ENCODE results near the gene RNF125.

The RNF125 gene

GRCh38 chr18:31978616-31979015 is 40.0 kb upstream of the RNF125 start:
- Mint-ChIP-seq H3K27me3 (ENCODE audit: low read depth) (peaks cover 11% of the 10 kb centered on the region), H3K4me3 (no peak overlapping the region), H3K27ac (no peak overlapping the region), H3K4me1 (no peaks in the 10 kb centered on the region), H3K36me3 (ENCODE audit: low read depth) (no peaks in the 10 kb centered on the region), H3K9me3 (peaks cover 29% of the 10 kb centered on the region)
- TF ChIP-seq CTCF (IDR thresholded peaks at IDR 0.05; ENCODE audit: unreplicated experiment in 3 of 3), result no peak

- no peaks in the 10 kb centered on the region for H3K4me1 Mint-ChIP-seq
- H3K36me3 Mint-ChIP-seq (ENCODE audit: low read depth), result no peaks in the 10 kb centered on the region
- no peak overlapping the region for H3K27ac Mint-ChIP-seq
- peaks cover 22% of the 10 kb centered on the region for H3K9me3 Mint-ChIP-seq
- no peak for TF ChIP-seq CTCF (IDR thresholded peaks at IDR 0.05; ENCODE audit: unreplicated experiment in 3 of 3)
- H3K4me3 Mint-ChIP-seq, result no peak overlapping the region
- peaks cover 8% of the 10 kb centered on the region for H3K27me3 Mint-ChIP-seq (ENCODE audit: low read depth)
Measured at GRCh38 chr18:31979714-31980113, 38.9 kb upstream of the RNF125 start.

- Mint-ChIP-seq H3K4me1 (no peaks in the 10 kb centered on the region), H3K36me3 (ENCODE audit: low read depth) (no peaks in the 10 kb centered on the region), H3K27me3 (ENCODE audit: low read depth) (peaks cover 8% of the 10 kb centered on the region), H3K27ac (no peak overlapping the region), H3K4me3 (no peak overlapping the region), H3K9me3 (peaks cover 17% of the 10 kb centered on the region)
- no peak for TF ChIP-seq CTCF (IDR thresholded peaks at IDR 0.05; ENCODE audit: unreplicated experiment in 3 of 3)
Measured at GRCh38 chr18:31980863-31981262, 37.8 kb upstream of the RNF125 start.

GRCh38 chr18:31983020-31983419 is 35.6 kb upstream of the RNF125 start:
- H3K9me3 Mint-ChIP-seq, result peaks cover 12% of the 10 kb centered on the region
- H3K36me3 Mint-ChIP-seq (ENCODE audit: low read depth), result no peaks in the 10 kb centered on the region
- no peak for TF ChIP-seq CTCF (IDR thresholded peaks at IDR 0.05; ENCODE audit: unreplicated experiment in 3 of 3)
- no peak overlapping the region for H3K27ac Mint-ChIP-seq
- no peaks in the 10 kb centered on the region for H3K4me1 Mint-ChIP-seq
- H3K4me3 Mint-ChIP-seq, result no peak overlapping the region
- peaks cover 5% of the 10 kb centered on the region for H3K27me3 Mint-ChIP-seq (ENCODE audit: low read depth)

GRCh38 chr18:31983976-31984375 is 34.6 kb upstream of the RNF125 start:
- peaks cover 4% of the 10 kb centered on the region for H3K9me3 Mint-ChIP-seq
- H3K27ac Mint-ChIP-seq, result no peak overlapping the region
- H3K4me1 Mint-ChIP-seq, result no peaks in the 10 kb centered on the region
- H3K36me3 Mint-ChIP-seq (ENCODE audit: low read depth), result no peaks in the 10 kb centered on the region
- H3K27me3 Mint-ChIP-seq (ENCODE audit: low read depth), result peaks cover under 1% of the 10 kb centered on the region
- no peak for TF ChIP-seq CTCF (IDR thresholded peaks at IDR 0.05; ENCODE audit: unreplicated experiment in 3 of 3)
- no peak overlapping the region for H3K4me3 Mint-ChIP-seq

- no peaks in the 10 kb centered on the region for H3K36me3 Mint-ChIP-seq (ENCODE audit: low read depth)
- H3K4me1 Mint-ChIP-seq, result peaks cover 9% of the 10 kb centered on the region
- H3K9me3 Mint-ChIP-seq, result no peaks in the 10 kb centered on the region
- no peak overlapping the region for H3K27ac Mint-ChIP-seq
- H3K4me3 Mint-ChIP-seq, result no peak overlapping the region
- TF ChIP-seq CTCF (IDR thresholded peaks at IDR 0.05; ENCODE audit: unreplicated experiment in 3 of 3), result no peak
- no peaks in the 10 kb centered on the region for H3K27me3 Mint-ChIP-seq (ENCODE audit: low read depth)
Measured at GRCh38 chr18:31990823-31991222, 27.8 kb upstream of the RNF125 start.

Measured in nephron (organoid).